HG03097 (cell line): ENCODE measurements around the gene LHX8.
"Not testable (repeated sequence)": the region's sequence is repeated elsewhere in the genome, so short reads cannot be mapped to it uniquely, and the experiment has no call there.

Source experiments
- ATAC-seq: cut with Tn5 transposase; IDR thresholded peaks from one replicate; pipeline ENCODE4 v1.9.1; 2021; ENCODE audit not compliant: unreplicated experiment, low FRiP score

LHX8 gene

GRCh38 chr1:75132242-75132811 is 1.9 kb upstream of the LHX8 start:
- no peak for ATAC-seq

GRCh38 chr1:75132812-75133619 is 1.2 kb upstream of the LHX8 start:
- no peak for ATAC-seq

GRCh38 chr1:75134647-75135572 is 722 bp downstream of the LHX8 start:
- no peak for ATAC-seq

- ATAC-seq: no peak
These were observed 1.5 kb downstream of the LHX8 start for GRCh38 chr1:75135573-75136194.

- no peak for ATAC-seq
These were observed 2.1 kb downstream of the LHX8 start for GRCh38 chr1:75136195-75136815.

- no peak for ATAC-seq
These were observed 2.9 kb downstream of the LHX8 start for GRCh38 chr1:75136921-75137641.

GRCh38 chr1:75152092-75152491 is 17.9 kb downstream of the LHX8 start:
- ATAC-seq: no peak

GRCh38 chr1:75159154-75159553 is 25.0 kb downstream of the LHX8 start:
- no peak for ATAC-seq

- no peak for ATAC-seq
These were observed 31.1 kb downstream of the LHX8 start for GRCh38 chr1:75165264-75165663.

GRCh38 chr1:75166821-75167220 is 32.6 kb downstream of the LHX8 start:
- ATAC-seq: no peak

- ATAC-seq: no peak
These were observed 35.8 kb downstream of the LHX8 start for GRCh38 chr1:75170011-75170410.

- ATAC-seq: no peak
These were observed 36.8 kb downstream of the LHX8 start for GRCh38 chr1:75170981-75171380.

- no peak for ATAC-seq
These were observed 37.7 kb downstream of the LHX8 start for GRCh38 chr1:75171876-75172275.

- ATAC-seq: no peak
These were observed 38.4 kb downstream of the LHX8 start for GRCh38 chr1:75172556-75172955.

- ATAC-seq: no peak
These were observed 40.0 kb downstream of the LHX8 start for GRCh38 chr1:75174031-75174760.

GRCh38 chr1:75181214-75181955 is 47.2 kb downstream of the LHX8 start:
- ATAC-seq: not testable (repeated sequence)

- ATAC-seq: no peak
These were observed 54.7 kb downstream of the LHX8 start for GRCh38 chr1:75188892-75189291.

- no peak for ATAC-seq
These were observed 64.0 kb downstream of the LHX8 start for GRCh38 chr1:75198163-75198562.
